HepG2 (cell line): ENCODE results near the gene SLC2A10. TPM values are rescaled to one million over a fixed set of nuclear protein-coding genes. Genes with fewer than 3 reads are reported as not detected.

ENCODE experiments used
- ATAC-seq: fragments of 200-7000 bp; cut with Tn5 transposase; 3 replicates; pipeline ENCODE4 v1.9.1; 2020; ENCODE audit warnings: mild to moderate bottlenecking, moderate library complexity
- BruUV-seq: library from RNA; stranded (reverse); fragments of 400-500 nt; replicated peaks from 2 replicates; lab custom pipeline; 2021; lab: Mats Ljungman, UMichigan
- CTCF ChIA-PET: fragments of 300-600 bp; formaldehyde crosslinking; extraction: SDS; loops from one replicate; lab custom pipeline; 2021; ENCODE audit warnings: low total read pairs, inconsistent platforms, low intra/inter-chr PET ratio; lab: Yijun Ruan, JAX
- POLR2A ChIA-PET: fragments of 350-600 bp; sonication (Branson Sonifier 250); formaldehyde crosslinking; loops from one replicate; lab custom pipeline; 2020; ENCODE audit warnings: antibody characterized with exemption, inconsistent platforms; lab: Yijun Ruan, JAX
- DNase-seq: peaks from one replicate; pipeline ENCODE4 v3.0.0-alpha.2; 2015; ENCODE audit warnings: low spot score
- FAIRE-seq: peaks from 3 replicates; lab custom pipeline; 2011; peaks lifted over from hg19 to GRCh38; lab: Jason Lieb, UNC
- H2AFZ ChIP-seq: one replicate; pipeline ENCODE4 v1.6.1; 2011; ENCODE audit warnings: low read length, inconsistent platforms
- H3K27ac ChIP-seq: fragments of 300-600 bp; 3 replicates; pipeline ENCODE4 v1.8.0; 2011; ENCODE audit warnings: mixed run types, mild to moderate bottlenecking, mixed read lengths, low read length, inconsistent platforms; ENCODE audit not compliant: insufficient read depth; ENCODE audit errors: extremely low read length
- H3K27me3 ChIP-seq, 2 experiments: fragments of 200-600 bp in 1 of 2; 2 replicates in 1 of 2; 3 replicates in 1 of 2; pipeline versions ENCODE4 v1.6.0 to v1.8.0; 2011; ENCODE audit warnings: low read length in 2 of 2, mild to moderate bottlenecking in 2 of 2, moderate library complexity in 2 of 2, inconsistent platforms in 1 of 2; ENCODE audit not compliant: insufficient read depth in 2 of 2, control insufficient read depth in 1 of 2
- H3K36me3 ChIP-seq, 2 experiments: fragments of 200-600 bp in 1 of 2; replicated peaks in 1 of 2; 2 replicates in 1 of 2; 3 replicates in 1 of 2; pipeline versions ENCODE4 v1.5.1 to v1.8.0; 2011; ENCODE audit warnings: low read length in 2 of 2, inconsistent platforms in 1 of 2; ENCODE audit not compliant: insufficient read depth in 2 of 2, control insufficient read depth in 1 of 2
- H3K4me1 ChIP-seq: 2 replicates; pipeline ENCODE4 v1.5.1; 2012; ENCODE audit warnings: low read length, inconsistent platforms; ENCODE audit not compliant: insufficient read depth
- H3K4me2 ChIP-seq: 2 replicates; pipeline ENCODE4 v1.6.0; 2011; ENCODE audit warnings: low read depth, low read length, inconsistent platforms
- H3K4me3 ChIP-seq, 3 experiments: fragments of 200-600 bp in 1 of 3; sonication (generic), shearing (Covaris generic) in 1 of 3; replicated peaks in 1 of 3; 2 replicates each; pipeline ENCODE4 v1.5.1; 2011 to 2016; ENCODE audit warnings: low read length in 3 of 3, inconsistent platforms in 2 of 3, low read depth in 2 of 3, mild to moderate bottlenecking in 2 of 3, control low read depth in 1 of 3, mixed read lengths in 1 of 3; ENCODE audit not compliant: insufficient read depth in 1 of 3
- H3K79me2 ChIP-seq: one replicate; pipeline ENCODE4 v1.6.1; 2011; ENCODE audit warnings: low read length, inconsistent platforms; ENCODE audit not compliant: insufficient read depth
- H3K9ac ChIP-seq: 2 replicates; pipeline ENCODE4 v1.6.0; 2011; ENCODE audit warnings: mild to moderate bottlenecking, low read depth, low read length, inconsistent platforms; ENCODE audit not compliant: insufficient read depth
- H3K9me3 ChIP-seq: 2 replicates; pipeline ENCODE4 v1.5.1; 2012; ENCODE audit warnings: mild to moderate bottlenecking, low read length
- H4K20me1 ChIP-seq: 2 replicates; pipeline ENCODE4 v1.6.0; 2011; ENCODE audit warnings: inconsistent platforms, mild to moderate bottlenecking, low read length, moderate library complexity; ENCODE audit not compliant: insufficient read depth
- AKAP8 ChIP-seq: sonication (generic); formaldehyde crosslinking; IDR thresholded peaks from 2 replicates; pipeline ENCODE4 v1.5.1; 2020; ENCODE audit warnings: mild to moderate bottlenecking, missing genetic modification reagents
- NFE2L2 ChIP-seq: fragments of 150-350 bp; IDR thresholded peaks from 2 replicates; pipeline ENCODE4 v1.6.1; 2014; ENCODE audit warnings: low read length
- TAF15 ChIP-seq: fragments of 200-400 bp; formaldehyde crosslinking; IDR thresholded peaks from one replicate; pipeline ENCODE4 v1.6.1; 2018; ENCODE audit warnings: mild to moderate bottlenecking, low read depth, low read length; ENCODE audit not compliant: poor library complexity, severe bottlenecking
- ZNF44 ChIP-seq: sonication (generic); formaldehyde crosslinking; IDR thresholded peaks from 2 replicates; pipeline ENCODE4 v1.5.1; 2020; ENCODE audit warnings: mild to moderate bottlenecking, missing genetic modification reagents
- ZNF572 ChIP-seq: sonication (generic); formaldehyde crosslinking; IDR thresholded peaks from 2 replicates; pipeline ENCODE4 v1.5.1; 2020; ENCODE audit warnings: mild to moderate bottlenecking, missing genetic modification reagents
- ZNF761 ChIP-seq: sonication (generic); formaldehyde crosslinking; conservative IDR thresholded peaks from 2 replicates; pipeline ENCODE4 v1.4.0; 2020; ENCODE audit warnings: mild to moderate bottlenecking, missing genetic modification reagents
- whole genome bisulfite sequencing: methylation state at CpG from one replicate; pipeline ENCODE4 v1.1.6; 2017; ENCODE audit warnings: low lambda C conversion rate; 5-methylcytosine and 5-hydroxymethylcytosine counted together
- in situ Hi-C: cut with HindIII; loops from 2 replicates; pipeline ENCODE4 v1.10.0; 2017; ENCODE audit warnings: low pct_unique_long_range_greater_than_20kb; ENCODE audit not compliant: extremely low pct_ligation_motif_present
- intact Hi-C: fragments of 100-400 bp; cut with micrococcal nuclease; formaldehyde crosslinking; loops from one replicate; pipeline ENCODE4 v1.10.0; 2022; ENCODE audit not compliant: unreplicated experiment
- polyA plus RNA-seq, 8 experiments: library from polyadenylated mRNA; depleted of rRNA in 3 of 8; stranded (reverse) in 7 of 8; unstranded in 1 of 8; fragments of >200 nt; fragmentation: Illumina TruSeq in 4 of 8; extraction: Trizol in 4 of 8; gene quantifications; 2 replicates each; pipeline versions ENCODE4 v1.2.1 to v1.2.3, GENCODE V29; 2011 to 2016; ENCODE audit warnings: low read depth in 4 of 8, missing spikeins in 1 of 8, mixed read lengths in 1 of 8; ENCODE audit not compliant: insufficient read depth in 1 of 8
- total RNA-seq, 5 experiments: library from RNA; depleted of rRNA; stranded (reverse); fragments of >200 nt; fragmentation: Illumina TruSeq; extraction: Trizol; gene quantifications; 2 replicates each; pipeline ENCODE4 v1.2.3, GENCODE V29; 2016; ENCODE audit warnings: low read depth in 1 of 5
- TF ChIP-seq, protein P1 (sequence below): sonication (generic); formaldehyde crosslinking; IDR thresholded peaks from 2 replicates; pipeline ENCODE4 v1.4.0; 2020; ENCODE audit warnings: low read depth, mild to moderate bottlenecking, missing genetic modification reagents
- TF ChIP-seq, protein P2 (sequence below): sonication (generic); formaldehyde crosslinking; IDR thresholded peaks from 2 replicates; pipeline ENCODE4 v1.4.0; 2020; ENCODE audit warnings: missing genetic modification reagents
- TF ChIP-seq, protein P3 (sequence below): sonication (generic); formaldehyde crosslinking; IDR thresholded peaks from 2 replicates; pipeline ENCODE4 v1.4.0; 2020; ENCODE audit warnings: mild to moderate bottlenecking, missing genetic modification reagents

SLC2A10 gene
- total and polyA plus RNA-seq, 2 of the 13 experiments (the other 11 are each of a cell fraction or from before 2014, with no cell fraction given): 16.0 to 18.4 TPM

DNA sequence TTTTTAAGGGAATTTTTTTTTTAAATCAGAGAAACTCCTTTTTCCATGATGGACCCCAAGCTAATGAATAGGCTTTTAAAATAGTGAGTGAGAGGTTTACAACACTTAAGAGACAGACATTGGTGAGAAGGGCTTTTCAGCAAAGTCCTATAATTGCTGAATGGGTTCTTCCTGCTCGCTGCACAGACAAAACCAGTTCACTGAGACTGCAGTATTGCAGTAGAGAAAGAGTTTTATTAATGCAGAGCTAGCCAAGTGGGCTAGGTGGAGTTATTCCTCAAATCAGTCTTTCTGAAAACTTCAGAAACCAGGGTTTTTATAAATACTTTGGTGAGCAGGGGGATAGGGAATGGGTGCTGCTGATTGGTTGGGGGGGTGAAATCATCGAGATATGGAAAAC lies 3.2 kb upstream of the SLC2A10 start:
- Histone ChIP-seq H3K9ac (no peak overlapping the region), H2AFZ (no peak overlapping the region), H3K36me3 (no peaks in the 10 kb centered on the region), H3K27me3 (no peaks in the 10 kb centered on the region; a peak in 2 of 5 replicates), H3K9me3 (peaks cover 9% of the 10 kb centered on the region; the same call in 1 of the 2 replicates), H3K27ac (no peak overlapping the region), H4K20me1 (no peaks in the 10 kb centered on the region), H3K79me2 (peaks cover 8% of the 10 kb centered on the region), H3K4me1 (peaks cover 69% of the 10 kb centered on the region), H3K4me3 (no peak overlapping the region), H3K4me2 (no peak overlapping the region)
- no peak for ATAC-seq
- no peak for DNase-seq
- CTCF ChIA-PET: no interaction called here
- no peak for TF ChIP-seq AKAP8 (CRISPR knock-in tag)
- peak; percentile 93; the same call in 1 of the 2 replicates for TF ChIP-seq ZNF44 (CRISPR knock-in tag)
- TF ChIP-seq, protein P1, sequence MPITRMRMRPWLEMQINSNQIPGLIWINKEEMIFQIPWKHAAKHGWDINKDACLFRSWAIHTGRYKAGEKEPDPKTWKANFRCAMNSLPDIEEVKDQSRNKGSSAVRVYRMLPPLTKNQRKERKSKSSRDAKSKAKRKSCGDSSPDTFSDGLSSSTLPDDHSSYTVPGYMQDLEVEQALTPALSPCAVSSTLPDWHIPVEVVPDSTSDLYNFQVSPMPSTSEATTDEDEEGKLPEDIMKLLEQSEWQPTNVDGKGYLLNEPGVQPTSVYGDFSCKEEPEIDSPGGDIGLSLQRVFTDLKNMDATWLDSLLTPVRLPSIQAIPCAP (CRISPR knock-in tag): no peak
- TF ChIP-seq TAF15: no peak
- POLR2A ChIA-PET: interaction anchor here (0.6 kb wide), 1 partner anchor 31 kb away, joined by 3 read pairs; no protein-coding TSS in a partner anchor
- in situ Hi-C loops: no loop called here
- FAIRE-seq: no peak
- no TSS peak for BruUV-seq
- intact Hi-C loops: no loop called here
- 56% methylated on average over 2 of the region's 2 CpGs for WGBS

DNA sequence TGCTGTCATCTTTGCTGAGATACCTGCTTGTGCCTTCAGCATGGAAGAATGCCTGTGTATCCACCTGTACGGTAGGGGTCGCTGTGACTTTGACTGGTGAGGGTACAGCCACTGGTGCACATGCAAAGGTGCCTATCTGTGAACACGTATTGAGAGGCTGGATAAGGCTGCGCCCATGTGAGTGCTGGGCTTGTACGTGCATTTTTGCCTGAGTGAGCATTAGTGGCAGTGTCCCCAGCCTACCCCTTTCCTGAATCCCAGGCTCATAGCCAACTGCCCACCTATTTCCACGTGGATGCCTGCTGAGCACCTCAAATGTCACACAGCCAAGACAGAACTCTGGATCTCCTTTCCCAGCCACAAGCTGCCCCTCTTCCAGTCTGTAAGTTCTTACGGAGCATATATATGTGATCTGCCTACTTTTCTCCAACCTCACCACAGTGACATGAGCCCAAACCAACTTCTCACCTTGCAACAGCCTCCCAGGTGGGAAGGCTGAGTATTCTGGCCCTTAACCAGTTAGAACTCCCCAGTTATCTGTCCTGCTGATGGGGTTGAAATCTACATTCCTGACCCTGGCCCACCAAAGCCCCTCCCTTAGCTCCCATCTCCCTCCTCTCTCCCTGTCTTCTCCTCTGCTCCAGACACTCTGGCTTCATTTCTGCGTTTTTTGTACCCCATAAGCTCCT lies 1.1 kb upstream of the SLC2A10 start:
- intact Hi-C loops (loop anchor here (1.0 kb wide), 1 partner anchor 19 kb away; the partner anchor contains the start of gene TP53RK), in situ Hi-C loops (no loop called here)
- H3K79me2 ChIP-seq: peaks cover 8% of the 10 kb centered on the region
- peak; percentile 68 for FAIRE-seq
- peak overlapping the region; percentile 80 for H3K9ac ChIP-seq
- peaks cover 70% of the 10 kb centered on the region for H3K4me1 ChIP-seq
- H2AFZ ChIP-seq: peak overlapping the region; percentile 64
- peak; percentile 55 for ATAC-seq
- BruUV-seq: no TSS peak
- POLR2A ChIA-PET: interaction anchor here (0.7 to 1.5 kb wide), 8 partner anchors 14 to 300 kb away, joined by 3 to 5 read pairs (median 3); partner anchors contain the start of gene TP53RK
- no peaks in the 10 kb centered on the region for H4K20me1 ChIP-seq
- CTCF ChIA-PET: interaction anchor here (1.1 kb wide), 1 partner anchor 9 kb away, joined by 3 read pairs; no protein-coding TSS in a partner anchor
- 42% methylated on average over 8 of the region's 8 CpGs for WGBS
- H3K36me3 ChIP-seq: no peaks in the 10 kb centered on the region; a peak in 1 of 5 replicates
- H3K4me3 ChIP-seq: peak overlapping the region; percentile 69 to 92 (median 70)
- H3K27me3 ChIP-seq: no peaks in the 10 kb centered on the region; a peak in 2 of 5 replicates
- peak overlapping the region; percentile 71 for H3K27ac ChIP-seq
- H3K4me2 ChIP-seq: peak overlapping the region; percentile 98
- DNase-seq: peak; percentile 82
- H3K9me3 ChIP-seq: peaks cover 9% of the 10 kb centered on the region; the same call in 1 of the 2 replicates
- no peak for TF ChIP-seq ZNF572 (CRISPR knock-in tag)
- TF ChIP-seq, protein P2, sequence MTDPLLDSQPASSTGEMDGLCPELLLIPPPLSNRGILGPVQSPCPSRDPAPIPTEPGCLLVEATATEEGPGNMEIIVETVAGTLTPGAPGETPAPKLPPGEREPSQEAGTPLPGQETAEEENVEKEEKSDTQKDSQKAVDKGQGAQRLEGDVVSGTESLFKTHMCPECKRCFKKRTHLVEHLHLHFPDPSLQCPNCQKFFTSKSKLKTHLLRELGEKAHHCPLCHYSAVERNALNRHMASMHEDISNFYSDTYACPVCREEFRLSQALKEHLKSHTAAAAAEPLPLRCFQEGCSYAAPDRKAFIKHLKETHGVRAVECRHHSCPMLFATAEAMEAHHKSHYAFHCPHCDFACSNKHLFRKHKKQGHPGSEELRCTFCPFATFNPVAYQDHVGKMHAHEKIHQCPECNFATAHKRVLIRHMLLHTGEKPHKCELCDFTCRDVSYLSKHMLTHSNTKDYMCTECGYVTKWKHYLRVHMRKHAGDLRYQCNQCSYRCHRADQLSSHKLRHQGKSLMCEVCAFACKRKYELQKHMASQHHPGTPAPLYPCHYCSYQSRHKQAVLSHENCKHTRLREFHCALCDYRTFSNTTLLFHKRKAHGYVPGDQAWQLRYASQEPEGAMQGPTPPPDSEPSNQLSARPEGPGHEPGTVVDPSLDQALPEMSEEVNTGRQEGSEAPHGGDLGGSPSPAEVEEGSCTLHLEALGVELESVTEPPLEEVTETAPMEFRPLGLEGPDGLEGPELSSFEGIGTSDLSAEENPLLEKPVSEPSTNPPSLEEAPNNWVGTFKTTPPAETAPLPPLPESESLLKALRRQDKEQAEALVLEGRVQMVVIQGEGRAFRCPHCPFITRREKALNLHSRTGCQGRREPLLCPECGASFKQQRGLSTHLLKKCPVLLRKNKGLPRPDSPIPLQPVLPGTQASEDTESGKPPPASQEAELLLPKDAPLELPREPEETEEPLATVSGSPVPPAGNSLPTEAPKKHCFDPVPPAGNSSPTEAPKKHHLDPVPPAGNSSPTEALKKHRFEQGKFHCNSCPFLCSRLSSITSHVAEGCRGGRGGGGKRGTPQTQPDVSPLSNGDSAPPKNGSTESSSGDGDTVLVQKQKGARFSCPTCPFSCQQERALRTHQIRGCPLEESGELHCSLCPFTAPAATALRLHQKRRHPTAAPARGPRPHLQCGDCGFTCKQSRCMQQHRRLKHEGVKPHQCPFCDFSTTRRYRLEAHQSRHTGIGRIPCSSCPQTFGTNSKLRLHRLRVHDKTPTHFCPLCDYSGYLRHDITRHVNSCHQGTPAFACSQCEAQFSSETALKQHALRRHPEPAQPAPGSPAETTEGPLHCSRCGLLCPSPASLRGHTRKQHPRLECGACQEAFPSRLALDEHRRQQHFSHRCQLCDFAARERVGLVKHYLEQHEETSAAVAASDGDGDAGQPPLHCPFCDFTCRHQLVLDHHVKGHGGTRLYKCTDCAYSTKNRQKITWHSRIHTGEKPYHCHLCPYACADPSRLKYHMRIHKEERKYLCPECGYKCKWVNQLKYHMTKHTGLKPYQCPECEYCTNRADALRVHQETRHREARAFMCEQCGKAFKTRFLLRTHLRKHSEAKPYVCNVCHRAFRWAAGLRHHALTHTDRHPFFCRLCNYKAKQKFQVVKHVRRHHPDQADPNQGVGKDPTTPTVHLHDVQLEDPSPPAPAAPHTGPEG (CRISPR knock-in tag): no peak
- TF ChIP-seq ZNF761 (CRISPR knock-in tag): no peak
- TF ChIP-seq, protein P3, sequence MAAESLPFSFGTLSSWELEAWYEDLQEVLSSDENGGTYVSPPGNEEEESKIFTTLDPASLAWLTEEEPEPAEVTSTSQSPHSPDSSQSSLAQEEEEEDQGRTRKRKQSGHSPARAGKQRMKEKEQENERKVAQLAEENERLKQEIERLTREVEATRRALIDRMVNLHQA: no peak
- no peak for TF ChIP-seq NFE2L2
